Testis (tissue), 2 donors: ENCODE measurements around the gene MRPL21.

Experiments used
- POLR2A ChIP-seq: fragments of 450-650 bp; IDR thresholded peaks from one replicate; pipeline ENCODE4 v1.6.1; 2017; ENCODE audit warnings: antibody characterized with exemption, mild to moderate bottlenecking, moderate library complexity
- TF ChIP-seq, protein P1 (sequence below), 3 experiments: fragments of 450-650 bp in 2 of 3; fragments of 200-600 bp in 1 of 3; sonication (generic) in 1 of 3; IDR thresholded peaks; one replicate each; pipeline ENCODE4 v1.5.1; 2016 to 2019; ENCODE audit warnings: antibody characterized with exemption in 3 of 3, mild to moderate bottlenecking in 2 of 3, moderate library complexity in 1 of 3

DNA sequence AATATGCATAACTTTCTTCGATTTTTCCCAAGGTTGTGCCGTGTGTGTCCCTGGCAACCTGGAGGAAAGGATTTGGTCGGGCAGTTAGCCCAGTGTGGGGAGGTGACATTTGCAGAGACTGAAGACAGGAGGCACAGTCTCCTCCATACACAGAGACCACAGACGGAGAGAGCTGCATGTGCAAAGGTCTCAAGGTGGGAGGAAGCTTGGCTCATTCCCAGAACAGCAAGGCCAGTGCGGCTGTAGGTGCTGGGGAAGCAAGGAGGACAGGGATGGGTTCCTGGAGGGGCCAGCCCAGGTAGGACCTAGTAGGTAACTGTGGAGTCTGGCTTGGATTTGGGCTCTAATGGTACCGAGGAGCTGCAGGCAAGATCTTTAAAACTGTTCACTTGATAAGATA, 41.2 kb downstream of the MRPL21 start:
- TF ChIP-seq POLR2A = no peak
- TF ChIP-seq, protein P1, sequence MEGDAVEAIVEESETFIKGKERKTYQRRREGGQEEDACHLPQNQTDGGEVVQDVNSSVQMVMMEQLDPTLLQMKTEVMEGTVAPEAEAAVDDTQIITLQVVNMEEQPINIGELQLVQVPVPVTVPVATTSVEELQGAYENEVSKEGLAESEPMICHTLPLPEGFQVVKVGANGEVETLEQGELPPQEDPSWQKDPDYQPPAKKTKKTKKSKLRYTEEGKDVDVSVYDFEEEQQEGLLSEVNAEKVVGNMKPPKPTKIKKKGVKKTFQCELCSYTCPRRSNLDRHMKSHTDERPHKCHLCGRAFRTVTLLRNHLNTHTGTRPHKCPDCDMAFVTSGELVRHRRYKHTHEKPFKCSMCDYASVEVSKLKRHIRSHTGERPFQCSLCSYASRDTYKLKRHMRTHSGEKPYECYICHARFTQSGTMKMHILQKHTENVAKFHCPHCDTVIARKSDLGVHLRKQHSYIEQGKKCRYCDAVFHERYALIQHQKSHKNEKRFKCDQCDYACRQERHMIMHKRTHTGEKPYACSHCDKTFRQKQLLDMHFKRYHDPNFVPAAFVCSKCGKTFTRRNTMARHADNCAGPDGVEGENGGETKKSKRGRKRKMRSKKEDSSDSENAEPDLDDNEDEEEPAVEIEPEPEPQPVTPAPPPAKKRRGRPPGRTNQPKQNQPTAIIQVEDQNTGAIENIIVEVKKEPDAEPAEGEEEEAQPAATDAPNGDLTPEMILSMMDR (IDR thresholded peaks at IDR 0.05) = no peak
